A172 (cell line): ENCODE data around the gene RBM33. TPM values are rescaled to one million over a fixed set of nuclear protein-coding genes. Genes with fewer than 3 reads are reported as not detected.

Experiments
- DNase-seq: peaks from one replicate; pipeline ENCODE4 v3.0.0-alpha.2; 2015; ENCODE audit warnings: low spot score
- total RNA-seq: library from RNA; depleted of rRNA; stranded (reverse); fragments of >200 nt; shearing (Covaris generic); gene quantifications from 2 replicates; pipeline ENCODE4 v1.2.3, GENCODE V29; 2014

RBM33 gene
- total RNA-seq, 1 experiment from 2014 or later: 17.0 TPM

DNA sequence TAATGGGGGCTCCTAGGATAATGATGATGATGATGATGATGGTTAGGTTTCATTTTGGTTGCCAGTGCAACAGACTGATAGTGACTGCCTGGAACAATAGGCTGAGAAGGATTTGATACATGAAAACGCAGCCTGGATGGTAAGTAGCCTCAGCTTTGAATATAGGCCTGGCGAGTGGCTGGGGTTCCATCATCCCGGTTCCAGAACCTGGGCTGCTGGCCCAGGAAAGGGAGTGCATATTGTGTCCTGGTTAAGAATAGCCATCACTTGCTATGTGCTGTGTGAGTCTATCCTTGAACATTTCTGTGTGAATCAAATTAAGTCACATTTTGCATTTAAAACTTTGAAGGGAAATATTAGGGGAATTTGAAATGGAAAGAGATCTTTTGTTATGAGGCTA lies 105.1 kb downstream of the RBM33 start:
- DNase-seq: no peak

DNA sequence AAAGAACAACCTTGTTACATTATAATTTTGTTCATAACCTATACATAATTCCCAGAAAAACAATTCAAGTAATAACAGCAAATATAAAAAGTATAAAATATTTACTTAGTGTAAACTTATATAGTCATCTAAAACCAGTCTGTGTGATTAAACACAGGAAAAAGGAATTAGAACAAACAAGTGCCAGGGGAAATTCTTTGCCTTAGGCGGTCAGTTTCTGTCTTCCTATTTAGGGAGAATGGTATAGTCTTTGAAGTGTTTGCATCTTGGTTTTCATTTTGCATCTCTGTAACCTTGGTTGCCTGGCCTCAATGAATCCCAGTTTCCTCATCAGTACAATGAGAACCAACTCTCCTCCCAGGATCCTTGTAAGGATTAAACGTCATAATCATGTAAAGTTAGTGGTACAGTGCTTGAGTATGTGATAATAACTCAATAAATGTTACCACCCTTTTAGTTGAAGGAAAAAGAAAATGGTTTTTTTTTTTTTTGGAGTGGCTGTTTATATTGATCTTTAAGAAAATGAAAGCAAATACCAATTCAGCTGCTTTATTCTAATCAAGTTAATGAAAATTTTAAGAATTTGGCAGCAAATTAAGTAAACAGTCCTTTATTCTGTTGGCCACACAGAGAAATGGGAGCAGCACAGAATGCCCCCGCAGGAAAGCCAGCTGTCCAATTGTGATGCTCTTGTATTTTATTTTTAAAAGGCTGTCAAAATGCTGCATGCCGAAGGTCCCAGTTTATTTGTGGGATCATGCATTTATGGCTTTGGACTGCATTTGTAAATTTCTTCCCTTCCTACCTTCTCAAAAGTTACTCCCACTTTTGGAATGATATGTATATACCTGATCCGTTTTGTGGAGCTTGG lies 106.0 kb downstream of the RBM33 start:
- no peak for DNase-seq

DNA sequence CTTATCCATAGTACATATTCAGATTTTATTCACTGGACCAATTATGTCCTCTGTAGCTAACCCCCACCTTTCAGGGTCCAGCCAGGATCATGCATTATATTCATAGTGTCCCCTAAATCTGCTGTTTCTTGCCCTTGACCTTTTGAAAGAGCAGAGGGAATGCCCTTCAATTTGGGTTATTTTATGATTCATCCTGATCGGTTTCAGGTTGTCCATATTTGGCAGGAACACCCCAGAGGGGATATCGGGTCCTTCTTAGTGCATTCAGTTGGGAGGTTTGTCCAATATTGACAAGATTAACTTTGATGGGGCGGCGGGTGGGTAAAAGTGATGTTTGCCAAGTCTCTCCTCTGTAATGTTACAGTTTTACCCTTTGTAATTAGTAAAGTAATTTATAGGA lies 106.9 kb downstream of the RBM33 start:
- DNase-seq: no peak

DNA sequence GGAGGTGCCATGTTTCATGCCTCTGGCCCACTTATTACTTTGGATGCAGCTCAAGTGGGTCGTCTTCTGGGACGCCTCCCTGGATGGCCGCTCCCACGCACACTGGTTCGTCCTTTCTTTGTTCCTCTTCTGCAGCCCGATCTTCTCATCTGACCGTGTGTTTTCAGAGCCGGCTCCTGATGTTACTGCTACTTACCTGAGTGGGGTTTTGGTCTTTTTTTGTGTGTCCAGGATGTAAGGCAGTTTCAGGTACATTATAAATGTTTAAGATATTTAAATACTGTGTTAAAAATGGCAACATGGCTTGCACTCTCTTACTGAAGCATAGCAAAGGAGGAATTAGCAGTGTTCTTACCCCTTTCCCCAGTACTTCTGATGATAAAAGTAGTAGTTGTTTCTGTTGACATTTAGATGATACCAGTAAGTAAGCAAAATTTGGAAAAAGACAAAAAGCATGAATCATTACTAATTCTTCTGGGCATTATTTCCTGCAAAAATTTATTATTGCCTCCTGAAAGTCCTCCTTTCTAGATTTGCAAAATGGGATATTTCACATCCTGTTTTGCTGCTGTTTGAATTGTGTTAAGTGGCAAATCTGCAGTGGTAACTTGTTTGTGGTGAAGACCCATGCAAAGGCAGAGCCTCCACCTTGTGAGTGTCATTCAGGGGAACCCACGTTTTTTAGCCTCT lies 108.4 kb downstream of the RBM33 start:
- DNase-seq: no peak

DNA sequence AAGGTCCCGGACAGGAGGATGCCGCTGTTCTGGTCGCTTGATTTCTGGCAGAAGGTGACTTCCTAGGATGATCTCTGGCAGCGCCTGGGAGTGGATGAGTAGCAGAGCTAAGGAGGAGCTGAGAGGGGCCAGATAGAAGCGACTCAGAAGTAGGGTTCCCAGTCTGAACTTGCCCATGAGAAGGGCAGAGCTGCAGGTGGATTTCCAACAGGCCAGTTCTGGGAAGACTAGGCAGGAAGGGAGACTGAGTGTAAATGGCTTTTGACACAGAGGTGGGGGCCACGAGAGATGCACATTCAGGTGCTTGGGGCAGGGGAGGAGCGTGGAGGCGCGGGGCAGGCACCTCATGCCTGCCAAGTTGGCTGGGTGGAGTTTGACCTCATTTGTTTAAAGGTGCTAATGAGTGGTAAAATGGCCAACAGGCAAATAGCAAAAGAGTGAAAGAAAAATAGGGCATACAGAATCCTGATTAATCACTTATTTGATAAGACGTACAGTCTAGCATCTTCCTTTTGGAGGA lies 109.0 kb downstream of the RBM33 start:
- no peak for DNase-seq

DNA sequence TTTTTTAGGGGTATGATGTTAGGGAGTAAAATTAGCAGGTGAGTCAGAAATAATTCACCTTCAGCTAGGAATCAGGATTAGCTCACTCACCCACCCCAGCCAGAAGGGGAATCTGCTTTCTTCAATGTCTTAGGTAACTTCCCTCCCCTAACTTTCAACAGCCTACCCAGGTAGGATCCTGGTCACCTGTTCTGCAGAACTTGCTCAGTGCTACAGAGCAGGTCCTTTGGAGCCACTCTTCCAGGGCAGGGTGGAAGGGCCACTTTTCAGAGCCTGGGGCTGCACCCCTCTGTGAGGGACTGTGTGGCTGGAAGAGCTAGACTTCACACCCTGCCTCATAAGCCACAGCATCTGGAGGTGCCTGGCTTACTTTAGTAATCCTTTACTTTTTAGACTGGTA lies 109.7 kb downstream of the RBM33 start:
- no peak for DNase-seq

GRCh38 chr7:155755026-155755425 lies 110.6 kb downstream of the RBM33 start:
- no peak for DNase-seq

DNA sequence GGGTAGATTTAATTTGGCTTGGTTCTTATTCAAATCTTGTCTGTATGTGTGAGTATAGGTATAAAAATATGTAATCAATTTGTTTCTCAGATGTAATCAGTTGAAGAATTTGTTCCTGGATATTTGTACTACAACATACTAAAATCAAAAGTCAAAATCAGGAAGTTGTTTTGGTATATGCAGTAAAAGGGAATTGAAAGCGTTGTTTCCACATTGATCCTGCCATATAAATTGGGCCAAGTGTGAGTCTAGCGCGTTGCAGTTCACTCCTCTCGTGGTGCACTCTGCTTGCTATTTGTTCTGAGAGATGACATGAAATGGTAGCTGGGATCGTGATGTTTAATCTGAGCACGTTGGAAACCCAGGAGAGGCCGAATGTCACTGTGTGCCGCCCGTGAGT lies 111.9 kb downstream of the RBM33 start:
- no peak for DNase-seq

DNA sequence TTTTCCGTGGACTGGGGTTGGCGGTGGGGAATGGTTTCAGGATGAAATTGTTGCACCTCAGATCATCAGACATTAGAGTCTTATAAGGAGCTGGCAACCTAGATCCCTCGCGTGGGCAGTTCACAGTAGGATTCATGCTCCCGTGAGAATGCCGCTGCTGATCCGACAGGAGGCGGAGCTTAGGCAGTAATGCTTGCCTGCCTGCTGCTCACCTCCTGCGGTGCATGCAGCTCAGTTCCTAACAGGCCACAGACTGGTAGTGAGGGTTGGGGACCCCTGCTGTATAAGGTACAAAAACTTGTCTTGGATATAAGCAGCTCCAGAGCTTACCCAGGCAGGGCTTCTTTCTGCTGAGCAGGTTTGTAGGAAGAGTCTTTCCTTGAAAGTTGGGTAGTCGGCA lies 113.9 kb downstream of the RBM33 start:
- DNase-seq: no peak

DNA sequence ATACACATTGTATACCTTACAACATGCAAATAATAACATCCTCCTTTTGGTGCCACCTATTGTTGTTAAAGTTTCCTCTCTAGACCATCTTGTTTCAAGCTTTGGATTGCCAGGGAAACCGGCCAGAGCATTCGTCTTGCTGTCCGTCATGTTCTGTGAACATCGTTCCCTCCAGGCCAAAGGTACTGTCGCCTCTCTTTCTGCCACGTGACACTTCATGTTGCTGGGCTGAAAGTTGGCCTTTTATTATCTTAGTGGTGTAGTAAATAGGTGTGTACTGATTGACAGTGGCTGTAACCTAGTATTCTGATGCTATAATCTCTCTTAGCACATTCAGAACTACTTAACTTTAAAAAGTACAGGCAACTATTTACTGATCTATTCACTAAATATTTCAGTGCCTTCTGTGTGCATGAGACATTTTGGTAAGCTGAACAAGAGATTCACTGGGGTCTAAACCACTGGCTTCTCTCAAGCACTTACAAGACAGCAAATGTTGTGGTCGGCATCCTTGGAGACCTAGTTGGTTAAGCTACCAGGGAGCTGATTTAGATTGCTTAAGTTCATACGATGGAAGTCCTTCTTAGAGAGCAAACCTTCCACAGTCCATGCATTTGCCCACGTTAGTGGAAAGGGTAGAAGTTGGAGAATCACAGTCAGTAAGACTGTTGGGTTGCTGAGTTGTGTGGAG lies 115.4 kb downstream of the RBM33 start:
- DNase-seq: no peak

DNA sequence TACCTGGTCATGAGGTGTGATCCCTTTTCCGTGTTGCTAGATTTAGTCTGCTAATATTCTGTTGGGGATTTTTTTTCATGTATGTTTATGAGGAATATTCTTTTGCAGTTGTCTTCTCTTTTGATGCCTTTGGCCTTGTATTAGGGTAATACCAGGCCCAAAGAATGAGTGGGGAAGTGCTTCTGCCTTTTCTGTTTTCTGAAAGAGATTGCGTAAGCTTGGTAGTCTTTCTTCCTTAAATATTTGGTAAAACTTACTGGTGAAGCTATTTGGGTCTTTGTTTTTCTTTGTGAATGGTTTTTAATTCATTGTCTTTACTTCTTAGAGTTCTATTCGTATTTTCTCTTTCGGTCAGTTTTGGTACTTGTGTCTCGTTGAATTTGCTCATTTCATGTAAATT lies 116.7 kb downstream of the RBM33 start:
- DNase-seq: no peak

DNA sequence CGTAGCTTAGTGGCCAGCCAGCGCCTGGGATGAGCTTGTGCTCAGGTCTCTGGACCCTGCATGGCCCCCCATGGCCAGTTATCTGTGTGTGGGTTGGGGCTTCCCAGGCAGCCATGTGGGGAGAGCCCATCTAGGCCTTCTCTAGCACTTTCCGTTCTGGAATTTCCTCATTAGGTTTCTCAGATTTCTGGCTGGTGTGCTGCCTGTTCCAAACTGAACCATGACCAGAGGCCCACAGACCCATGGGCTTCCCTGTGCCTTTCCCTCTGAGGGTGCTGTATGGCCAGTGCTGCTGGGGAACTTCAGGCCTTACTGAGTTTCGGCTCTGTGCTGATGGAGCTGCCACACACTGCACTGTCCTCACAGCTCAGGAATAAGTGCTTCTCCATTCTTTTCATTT lies 117.6 kb downstream of the RBM33 start:
- DNase-seq: no peak

- DNase-seq: no peak
Observed at GRCh38 chr7:155762655-155763054, 118.2 kb downstream of the RBM33 start.

DNA sequence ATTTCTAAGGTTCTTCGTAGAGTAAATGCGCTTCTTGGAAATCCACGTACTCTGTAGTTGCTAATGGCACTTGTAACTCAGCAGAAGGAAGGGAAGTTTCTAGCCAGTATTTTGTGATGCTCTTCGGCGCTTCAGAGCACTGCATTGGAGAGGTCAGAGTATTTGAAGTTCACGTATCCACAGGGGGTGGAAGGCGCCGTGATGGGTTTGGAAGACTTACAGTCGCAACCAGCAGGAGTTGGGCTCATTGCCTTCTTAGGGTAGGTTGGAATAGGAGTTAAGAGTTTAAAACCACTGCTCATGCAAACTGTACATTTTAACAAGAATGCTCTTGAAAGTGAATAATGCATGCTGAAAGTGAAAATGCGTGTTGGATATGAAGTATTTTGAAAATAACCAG lies 118.7 kb downstream of the RBM33 start:
- DNase-seq: no peak

- DNase-seq: no peak
Observed at GRCh38 chr7:155763691-155764437, 119.4 kb downstream of the RBM33 start.

DNA sequence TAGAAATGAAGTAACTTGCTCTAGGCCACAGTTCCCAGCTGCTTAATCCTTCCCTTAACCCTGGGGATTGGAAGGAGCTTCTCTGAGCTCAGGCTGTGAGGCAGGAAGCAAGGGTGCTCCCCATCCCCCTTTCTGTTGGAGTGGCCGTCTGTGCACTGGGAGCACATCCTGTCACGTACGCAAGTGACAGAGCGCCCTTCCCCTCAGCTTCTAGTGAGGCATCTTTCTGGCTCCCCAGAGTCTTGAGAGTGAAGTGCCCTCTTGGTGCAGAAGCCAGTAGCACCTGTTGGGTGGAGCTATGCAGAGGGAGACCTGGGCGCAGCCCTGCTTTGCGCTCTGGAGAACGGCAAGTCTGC lies 120.0 kb downstream of the RBM33 start:
- no peak for DNase-seq

DNA sequence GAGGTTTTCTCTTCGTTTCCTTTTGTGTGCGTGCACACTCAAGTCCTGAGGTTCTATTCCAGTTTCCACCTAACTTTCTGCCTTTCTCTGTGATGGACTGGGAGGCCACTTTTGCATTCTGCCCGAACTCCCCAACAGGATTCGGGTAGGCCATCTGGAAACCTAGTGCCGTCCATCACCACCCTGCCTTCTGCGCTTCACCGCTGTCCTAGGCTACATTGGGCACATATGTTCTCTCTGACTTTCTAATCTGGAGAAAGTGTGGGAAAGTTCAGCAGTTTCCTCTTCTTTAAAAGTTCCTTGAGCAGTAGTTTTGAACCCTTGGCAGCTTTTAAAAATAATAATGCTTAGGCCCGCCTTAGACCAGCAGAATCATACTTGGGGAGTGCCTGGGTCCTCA lies 121.0 kb downstream of the RBM33 start:
- DNase-seq: no peak

DNA sequence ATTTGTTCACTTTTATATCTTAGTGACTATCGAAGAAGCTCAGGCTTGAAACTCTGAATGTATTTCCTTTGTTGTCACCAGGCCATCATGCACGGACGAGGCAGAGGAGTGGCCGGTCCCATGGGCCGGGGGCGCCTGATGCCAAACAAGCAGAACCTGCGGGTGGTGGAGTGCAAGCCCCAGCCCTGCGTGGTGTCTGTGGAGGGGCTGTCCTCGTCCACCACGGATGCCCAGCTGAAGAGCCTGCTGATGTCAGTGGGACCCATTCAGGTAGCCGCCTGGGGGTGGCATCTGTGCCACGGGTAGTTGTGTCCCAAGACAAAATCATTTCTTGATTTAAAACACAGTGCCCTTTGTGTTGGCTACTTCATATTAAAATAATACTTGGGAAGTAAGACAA lies 121.9 kb downstream of the RBM33 start:
- DNase-seq: no peak

GRCh38 chr7:155766966-155767916 lies 122.8 kb downstream of the RBM33 start:
- no peak for DNase-seq

- no peak for DNase-seq
Observed at GRCh38 chr7:155769701-155770100, 125.2 kb downstream of the RBM33 start.

DNA sequence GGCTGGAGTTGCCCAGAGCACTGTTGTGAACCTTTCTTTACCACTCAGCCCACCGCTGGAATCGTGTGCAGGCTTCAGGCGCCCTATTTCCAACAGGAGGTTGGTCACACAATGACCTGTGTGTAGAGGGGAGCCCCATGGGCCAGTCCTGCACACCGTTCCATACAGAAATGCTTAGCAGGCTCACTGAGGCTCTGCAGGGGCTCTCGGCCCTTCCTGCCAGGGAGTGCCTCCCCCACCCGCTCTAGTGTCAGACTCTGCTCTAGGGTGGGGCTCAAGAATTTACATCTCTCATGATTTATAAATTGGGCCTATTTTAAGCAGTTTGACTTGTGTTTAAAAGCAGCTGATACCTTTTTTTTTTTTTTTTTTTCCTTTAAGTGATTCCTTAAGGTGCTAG lies 125.8 kb downstream of the RBM33 start:
- DNase-seq: no peak
